ENCODE measurements around the gene RSL1D1.

GRCh38 chr16:11793840-11794239, 57.5 kb downstream of the RSL1D1 start:
- TF ChIP-seq CTCF (conservative IDR thresholded peaks at IDR 0.05; ENCODE audit: low read length) (no peak), EZH2phosphoT487 (IDR thresholded peaks at IDR 0.05; ENCODE audit: borderline replicate concordance) (no peak)

Measured in Loucy (cell line).